ENCODE data around the gene TMC5. TPM values are rescaled to one million over a fixed set of nuclear protein-coding genes. Genes with fewer than 3 reads are reported as not detected.
"Not testable (repeated sequence)": the region's sequence is repeated elsewhere in the genome, so short reads cannot be mapped to it uniquely, and the experiment has no call there.

TMC5 gene
- total RNA-seq, 1 donor from 2014 or later, result 0.26 TPM

DNA sequence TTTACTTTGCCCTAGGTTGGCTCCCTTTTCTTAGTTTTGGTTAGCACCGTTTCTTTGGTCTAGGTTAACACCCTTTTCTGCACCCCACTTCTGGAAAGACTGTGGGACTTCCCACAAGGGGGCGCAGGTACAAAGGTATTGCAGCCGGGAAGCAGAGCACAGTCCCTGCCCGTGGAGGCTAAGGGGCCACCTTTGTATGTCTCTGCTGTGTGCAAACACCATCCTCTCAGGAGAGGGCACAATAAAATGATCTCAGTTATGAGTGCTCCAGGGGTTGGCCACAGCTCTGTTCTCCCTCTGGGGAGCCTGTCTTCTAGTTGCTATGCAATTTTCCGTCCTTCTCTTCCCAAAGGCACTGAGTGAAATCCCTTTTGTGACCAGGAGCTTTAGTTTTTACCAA, 28.4 kb upstream of the TMC5 start:
- no peaks in the 10 kb centered on the region for H3K9me3 Mint-ChIP-seq
- H3K4me1 Mint-ChIP-seq (ENCODE audit: low read depth), result peaks cover 14% of the 10 kb centered on the region
- no peak overlapping the region for H3K27ac Mint-ChIP-seq
- DNase-seq (ENCODE audit: low spot score), result peak; percentile 17
- intact Hi-C loops (cut with micrococcal nuclease), result loop anchor here (1.0 to 5.0 kb wide), 2 partner anchors 113 to 498 kb away; no protein-coding TSS in a partner anchor
- no peak overlapping the region for H3K4me3 Mint-ChIP-seq
- H3K27me3 Mint-ChIP-seq (ENCODE audit: insufficient read depth), result peaks cover 29% of the 10 kb centered on the region
- no peaks in the 10 kb centered on the region for H3K36me3 Mint-ChIP-seq (ENCODE audit: low read depth)

DNA sequence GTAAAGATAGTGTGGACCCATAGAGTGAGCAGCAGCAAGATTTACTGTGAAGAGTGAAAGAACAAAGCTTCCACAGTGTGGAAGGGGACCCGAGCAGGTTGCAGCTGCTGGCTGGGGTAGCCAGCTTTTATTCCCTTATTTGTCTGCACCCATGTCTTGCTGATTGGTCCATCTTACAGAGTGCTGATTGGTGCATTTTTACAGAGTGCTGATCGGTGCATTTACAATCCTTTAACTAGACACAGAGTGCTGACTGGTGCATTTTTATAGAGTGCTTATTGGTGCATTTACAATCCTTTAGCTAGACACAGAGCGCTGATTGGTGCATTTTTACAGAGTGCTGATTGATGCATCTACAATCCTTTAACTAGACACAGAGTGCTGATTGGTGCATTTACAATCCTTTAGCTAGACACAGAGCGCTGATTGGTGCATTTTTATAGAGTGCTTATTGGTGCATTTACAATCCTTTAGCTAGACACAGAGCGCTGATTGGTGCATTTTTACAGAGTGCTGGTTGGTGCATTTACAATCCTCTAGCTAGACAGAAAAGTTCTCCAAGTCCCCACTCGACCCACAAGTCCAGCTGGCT, 26.4 kb upstream of the TMC5 start:
- DNase-seq (ENCODE audit: low spot score); H3K27ac Mint-ChIP-seq; H3K4me1 Mint-ChIP-seq (ENCODE audit: low read depth); intact Hi-C loops (cut with micrococcal nuclease); H3K4me3 Mint-ChIP-seq; H3K36me3 Mint-ChIP-seq (ENCODE audit: low read depth); H3K9me3 Mint-ChIP-seq: not testable (repeated sequence)
- H3K27me3 Mint-ChIP-seq (ENCODE audit: insufficient read depth), result peaks cover 28% of the 10 kb centered on the region

- no peak for DNase-seq (ENCODE audit: low spot score)
- Mint-ChIP-seq H3K27ac (no peak overlapping the region), H3K4me3 (no peak overlapping the region), H3K27me3 (ENCODE audit: insufficient read depth) (peaks cover 22% of the 10 kb centered on the region), H3K4me1 (ENCODE audit: low read depth) (peaks cover 8% of the 10 kb centered on the region), H3K9me3 (no peaks in the 10 kb centered on the region), H3K36me3 (ENCODE audit: low read depth) (no peaks in the 10 kb centered on the region)
- intact Hi-C loops (cut with micrococcal nuclease), result no loop called here
Observed at GRCh38 chr16:19392352-19392751, 25.3 kb upstream of the TMC5 start.

GRCh38 chr16:19393226-19394111, 24.2 kb upstream of the TMC5 start:
- intact Hi-C loops (cut with micrococcal nuclease), result no loop called here
- DNase-seq (ENCODE audit: low spot score), result no peak
- H3K27ac Mint-ChIP-seq, result no peak overlapping the region
- no peaks in the 10 kb centered on the region for H3K9me3 Mint-ChIP-seq
- H3K27me3 Mint-ChIP-seq (ENCODE audit: insufficient read depth), result peaks cover 14% of the 10 kb centered on the region
- H3K4me3 Mint-ChIP-seq, result no peak overlapping the region
- peaks cover 8% of the 10 kb centered on the region for H3K4me1 Mint-ChIP-seq (ENCODE audit: low read depth)
- no peaks in the 10 kb centered on the region for H3K36me3 Mint-ChIP-seq (ENCODE audit: low read depth)

DNA sequence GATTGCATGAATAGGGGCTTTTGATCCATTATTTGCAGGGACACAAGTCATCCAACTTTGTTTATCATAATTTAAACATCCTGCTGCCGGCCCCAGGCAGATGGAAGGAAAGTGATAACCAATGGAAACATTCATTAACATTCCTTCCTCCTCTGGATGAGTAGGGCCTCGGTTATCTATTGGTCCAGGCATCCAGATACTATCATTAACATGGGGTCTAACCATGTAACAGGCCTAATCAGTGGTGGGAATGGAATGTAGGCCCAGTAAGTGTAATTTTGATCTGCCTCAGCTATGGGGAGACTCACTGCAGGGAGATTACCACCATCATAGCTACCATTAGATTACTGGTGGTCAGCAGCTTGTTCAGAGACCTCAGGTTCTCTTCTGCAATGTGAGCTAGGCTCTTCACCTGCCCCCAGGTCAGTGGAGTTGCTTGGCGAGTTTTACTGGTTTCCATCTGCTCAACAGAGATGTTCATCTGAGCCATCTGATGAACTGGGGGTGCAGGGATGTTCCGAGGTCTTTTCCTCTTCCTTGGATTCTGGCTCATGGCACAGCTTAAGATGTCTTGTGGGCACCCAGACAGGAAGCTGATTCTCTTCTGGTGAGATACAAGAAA, 21.9 kb upstream of the TMC5 start:
- H3K27ac Mint-ChIP-seq; H3K36me3 Mint-ChIP-seq (ENCODE audit: low read depth); DNase-seq (ENCODE audit: low spot score); H3K4me1 Mint-ChIP-seq (ENCODE audit: low read depth); H3K9me3 Mint-ChIP-seq; intact Hi-C loops (cut with micrococcal nuclease); H3K4me3 Mint-ChIP-seq: not testable (repeated sequence)
- peaks cover 11% of the 10 kb centered on the region for H3K27me3 Mint-ChIP-seq (ENCODE audit: insufficient read depth)

DNA sequence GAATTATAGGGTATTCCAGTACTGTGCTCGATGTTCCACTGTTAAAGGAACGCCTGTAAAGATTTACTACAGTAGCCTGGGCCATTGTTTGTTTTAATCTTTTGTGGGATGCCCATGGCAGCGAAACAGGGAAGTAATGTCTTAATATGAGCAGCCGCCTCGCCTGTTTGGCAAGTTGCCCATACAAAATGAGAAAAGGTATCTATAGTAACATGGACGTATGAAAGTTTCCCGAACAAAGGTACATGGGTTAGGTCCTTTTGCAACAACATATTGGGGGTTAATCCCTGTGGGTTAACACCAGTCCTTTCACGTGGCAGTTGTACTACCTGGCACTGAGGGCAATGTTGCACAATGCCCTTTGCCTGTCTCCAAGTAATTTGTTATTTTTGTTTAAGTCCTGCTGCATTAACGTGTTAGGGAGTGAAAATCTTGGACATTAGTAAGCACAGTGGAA, 21.1 kb upstream of the TMC5 start:
- Mint-ChIP-seq H3K9me3 (peaks cover 11% of the 10 kb centered on the region), H3K36me3 (ENCODE audit: low read depth) (peaks cover under 1% of the 10 kb centered on the region), H3K27me3 (ENCODE audit: insufficient read depth) (peaks cover 11% of the 10 kb centered on the region), H3K4me1 (ENCODE audit: low read depth) (no peaks in the 10 kb centered on the region), H3K4me3 (no peak overlapping the region), H3K27ac (no peak overlapping the region)
- no peak for DNase-seq (ENCODE audit: low spot score)
- intact Hi-C loops (cut with micrococcal nuclease), result no loop called here

DNA sequence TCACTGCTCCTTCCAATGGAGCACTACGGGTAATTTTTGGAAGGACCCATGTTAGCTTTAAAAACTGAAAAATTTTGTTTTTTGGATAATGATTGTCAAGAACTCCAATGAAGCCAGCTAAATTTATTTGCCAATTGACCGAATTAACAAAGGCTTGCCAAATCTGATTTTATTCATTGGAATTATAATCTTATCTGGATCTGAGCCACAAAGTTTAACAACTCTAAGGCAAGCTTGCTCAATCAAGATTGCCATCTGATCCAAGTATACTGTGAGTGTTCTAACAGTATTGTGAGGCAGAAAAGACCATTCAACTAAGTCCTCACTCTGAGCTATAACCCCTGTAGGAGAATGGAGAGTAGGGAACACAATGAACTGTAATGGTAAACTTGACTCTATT, 20.3 kb upstream of the TMC5 start:
- H3K4me1 Mint-ChIP-seq (ENCODE audit: low read depth); intact Hi-C loops (cut with micrococcal nuclease); H3K36me3 Mint-ChIP-seq (ENCODE audit: low read depth); H3K4me3 Mint-ChIP-seq; H3K27ac Mint-ChIP-seq; DNase-seq (ENCODE audit: low spot score): not testable (repeated sequence)
- peaks cover 11% of the 10 kb centered on the region for H3K27me3 Mint-ChIP-seq (ENCODE audit: insufficient read depth)
- H3K9me3 Mint-ChIP-seq, result peaks cover 19% of the 10 kb centered on the region

DNA sequence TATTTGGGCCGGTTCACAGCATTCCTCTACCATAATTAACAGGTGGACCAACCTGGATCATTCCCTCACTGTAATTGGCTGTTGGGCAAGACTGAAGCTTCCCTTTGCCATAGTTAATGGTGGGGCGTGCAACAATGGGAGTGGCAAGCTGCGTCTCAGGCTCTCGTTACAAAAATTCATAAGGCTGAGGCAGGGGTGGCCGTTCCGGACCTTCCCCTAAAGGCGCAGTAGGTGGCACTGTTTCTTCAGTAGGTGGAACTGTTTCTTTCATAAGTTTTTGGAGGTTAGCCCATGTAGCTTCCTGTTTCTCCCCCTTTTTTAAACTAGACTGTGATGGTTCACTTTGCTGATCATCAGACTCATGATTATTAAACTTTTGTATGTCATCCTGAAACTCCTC, 17.0 kb upstream of the TMC5 start:
- peaks cover 22% of the 10 kb centered on the region for H3K9me3 Mint-ChIP-seq
- no peak for DNase-seq (ENCODE audit: low spot score)
- H3K36me3 Mint-ChIP-seq (ENCODE audit: low read depth), result peaks cover 4% of the 10 kb centered on the region
- no peaks in the 10 kb centered on the region for H3K4me1 Mint-ChIP-seq (ENCODE audit: low read depth)
- H3K27me3 Mint-ChIP-seq (ENCODE audit: insufficient read depth), result peaks cover 9% of the 10 kb centered on the region
- no peak overlapping the region for H3K4me3 Mint-ChIP-seq
- H3K27ac Mint-ChIP-seq, result no peak overlapping the region
- intact Hi-C loops (cut with micrococcal nuclease), result no loop called here

DNA sequence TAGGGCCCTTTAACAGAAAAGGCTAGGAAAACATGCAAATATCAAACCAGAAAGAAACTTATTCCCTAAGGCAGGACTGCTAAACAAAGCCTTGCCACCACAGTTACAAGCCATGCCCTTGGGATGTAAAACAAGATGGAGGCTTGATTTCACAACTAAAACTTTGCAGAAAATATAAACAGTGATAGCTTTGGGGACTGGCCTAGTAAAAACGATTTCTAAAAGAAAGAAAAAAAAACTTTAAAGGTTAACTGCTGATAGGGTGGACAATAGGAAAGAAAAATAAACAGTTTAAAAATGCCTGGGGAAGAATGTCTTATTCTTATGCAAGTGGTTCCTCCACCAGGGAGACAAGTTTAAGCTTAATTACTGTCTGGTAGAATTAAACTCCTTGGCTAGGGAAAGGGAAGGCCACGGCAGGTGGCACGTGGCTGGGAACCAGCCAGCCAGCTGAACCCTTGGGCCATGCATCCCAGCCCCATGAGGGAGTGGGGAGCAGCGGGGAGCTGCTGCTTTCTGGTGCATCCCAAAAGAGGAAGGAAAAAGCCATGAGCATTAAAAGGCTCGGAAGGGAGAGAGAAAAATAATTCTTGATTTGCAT, 10.7 kb upstream of the TMC5 start:
- intact Hi-C loops (cut with micrococcal nuclease), result no loop called here
- no peak for DNase-seq (ENCODE audit: low spot score)
- peaks cover 11% of the 10 kb centered on the region for H3K4me1 Mint-ChIP-seq (ENCODE audit: low read depth)
- peaks cover 10% of the 10 kb centered on the region for H3K9me3 Mint-ChIP-seq
- no peak overlapping the region for H3K4me3 Mint-ChIP-seq
- no peak overlapping the region for H3K27ac Mint-ChIP-seq
- H3K27me3 Mint-ChIP-seq (ENCODE audit: insufficient read depth), result peaks cover 36% of the 10 kb centered on the region
- H3K36me3 Mint-ChIP-seq (ENCODE audit: low read depth), result no peaks in the 10 kb centered on the region

DNA sequence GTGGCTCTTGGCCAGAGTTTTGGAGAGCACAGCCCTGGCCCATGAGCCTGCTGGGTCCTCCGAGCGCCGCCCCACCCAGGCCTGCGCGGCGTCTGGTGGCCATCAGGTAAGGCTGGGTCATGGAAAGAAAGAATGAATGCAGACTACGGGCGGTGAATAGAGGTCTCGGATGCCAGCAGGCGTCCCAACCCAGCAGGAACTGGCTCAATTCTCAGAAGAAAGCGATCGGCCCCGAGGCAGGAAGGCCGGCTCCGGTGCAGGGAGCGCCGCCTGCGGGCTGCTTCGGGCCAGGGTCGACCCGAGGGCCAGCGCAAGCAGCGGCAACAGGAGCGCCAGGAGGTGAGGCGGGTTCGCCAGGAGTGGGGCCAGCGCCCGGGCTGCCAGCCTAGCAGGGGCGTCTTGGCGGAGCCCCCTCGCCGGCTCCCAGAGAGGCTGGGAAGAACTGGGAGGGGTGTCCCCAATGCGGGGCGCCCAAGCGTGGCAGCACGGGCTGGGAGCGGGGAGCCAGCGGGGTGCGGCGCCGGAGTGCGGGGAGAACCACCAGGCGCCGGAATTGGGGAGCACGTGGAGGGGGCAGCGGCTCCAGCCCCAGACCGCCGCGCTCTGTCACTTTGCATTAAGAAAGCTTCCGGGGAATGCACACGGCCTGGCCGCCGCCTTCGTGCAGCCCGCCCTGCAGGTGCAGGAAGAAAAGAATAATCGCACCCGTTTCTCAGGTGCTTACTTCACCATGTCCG, 7.1 kb upstream of the TMC5 start:
- no peak for DNase-seq (ENCODE audit: low spot score)
- Mint-ChIP-seq H3K27ac (no peak overlapping the region), H3K27me3 (ENCODE audit: insufficient read depth) (peaks cover 42% of the 10 kb centered on the region), H3K4me1 (ENCODE audit: low read depth) (peaks cover 11% of the 10 kb centered on the region), H3K9me3 (peaks cover 3% of the 10 kb centered on the region), H3K4me3 (peak overlapping the region; percentile 63), H3K36me3 (ENCODE audit: low read depth) (no peaks in the 10 kb centered on the region)
- intact Hi-C loops (cut with micrococcal nuclease), result no loop called here

DNA sequence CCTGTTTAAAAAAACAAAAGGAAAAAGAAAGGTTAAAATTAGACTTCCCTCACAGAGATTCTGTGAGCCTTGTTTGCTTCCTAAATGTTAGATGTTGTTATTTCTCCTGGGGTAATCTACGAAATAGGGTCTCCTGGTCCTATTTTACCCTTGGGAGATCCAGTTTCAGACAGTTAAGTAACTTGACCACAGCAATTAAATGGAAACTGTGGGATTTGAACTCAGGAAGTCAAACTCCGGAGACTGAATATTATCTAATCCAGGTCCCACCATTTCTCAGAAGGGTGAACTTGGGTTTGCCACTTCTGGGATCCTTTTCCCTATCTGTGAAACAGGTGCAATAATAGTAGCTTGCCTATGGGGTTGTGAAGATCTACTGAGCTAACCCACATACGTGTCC, 6.4 kb upstream of the TMC5 start:
- DNase-seq (ENCODE audit: low spot score), result no peak
- peaks cover 3% of the 10 kb centered on the region for H3K9me3 Mint-ChIP-seq
- H3K4me1 Mint-ChIP-seq (ENCODE audit: low read depth), result peaks cover 11% of the 10 kb centered on the region
- H3K36me3 Mint-ChIP-seq (ENCODE audit: low read depth), result no peaks in the 10 kb centered on the region
- intact Hi-C loops (cut with micrococcal nuclease), result no loop called here
- peaks cover 42% of the 10 kb centered on the region for H3K27me3 Mint-ChIP-seq (ENCODE audit: insufficient read depth)
- peak overlapping the region; percentile 37 for H3K4me3 Mint-ChIP-seq
- no peak overlapping the region for H3K27ac Mint-ChIP-seq

- H3K36me3 Mint-ChIP-seq (ENCODE audit: low read depth); H3K4me3 Mint-ChIP-seq; intact Hi-C loops (cut with micrococcal nuclease); DNase-seq (ENCODE audit: low spot score); H3K27ac Mint-ChIP-seq; H3K9me3 Mint-ChIP-seq: not testable (repeated sequence)
- Mint-ChIP-seq H3K4me1 (ENCODE audit: low read depth) (peaks cover 11% of the 10 kb centered on the region), H3K27me3 (ENCODE audit: insufficient read depth) (peaks cover 40% of the 10 kb centered on the region)
Observed at GRCh38 chr16:19412055-19412454, 5.6 kb upstream of the TMC5 start.
